ENCODE measurements around the gene ZNF467. TPM values are rescaled to one million over a fixed set of nuclear protein-coding genes. Genes with fewer than 3 reads are reported as not detected.

The ZNF467 gene
- total and polyA plus RNA-seq, 2 donors (not counting 3 experiments of a cell fraction or from before 2014, with no cell fraction given) = 4.2 to 8.9 TPM

- H3K27ac ChIP-seq (ENCODE audit: insufficient read depth, low read depth, low read length) = no peak overlapping the region
- no peak overlapping the region for H3K9ac ChIP-seq (replicated peaks; ENCODE audit: extremely low read depth, insufficient read depth, low read length)
- no peak for FAIRE-seq
- TF ChIP-seq FOS (IDR thresholded peaks at IDR 0.05; ENCODE audit: borderline replicate concordance, insufficient read depth, low read length) = no peak
- no peak for TF ChIP-seq POLR2AphosphoS5 (IDR thresholded peaks at IDR 0.05; ENCODE audit: insufficient read depth, low read depth, low read length)
- no peak for TF ChIP-seq EZH2 (IDR thresholded peaks at IDR 0.05; ENCODE audit: borderline replicate concordance, low read depth, low read length, severe bottlenecking)
- no peak for TF ChIP-seq CTCF (IDR thresholded peaks at IDR 0.05; ENCODE audit: extremely low read depth in 1 of 2, insufficient read depth in 1 of 2, low read depth in 1 of 2, low read length in 2 of 2)
- no peak for TF ChIP-seq POLR2A (IDR thresholded peaks at IDR 0.05; ENCODE audit: low read depth, low read length)
- no peak for TF ChIP-seq JUN (IDR thresholded peaks at IDR 0.05; ENCODE audit: borderline replicate concordance, insufficient read depth, insufficient read length, low read depth)
- no peak for TF ChIP-seq MAX (IDR thresholded peaks at IDR 0.05; ENCODE audit: insufficient read depth, insufficient read length)
- TF ChIP-seq MYC (IDR thresholded peaks at IDR 0.05; ENCODE audit: low read depth, low read length) = no peak
- TF ChIP-seq GATA2 (IDR thresholded peaks at IDR 0.05; ENCODE audit: insufficient read depth, insufficient read length, low read depth, low read length) = no peak
- ChIA-PET POLR2A (no interaction called here), CTCF (interaction anchor here (1.3 kb wide), 1 partner anchor 11 kb away, joined by 4 read pairs; no protein-coding TSS in a partner anchor)
- no peaks in the 10 kb centered on the region for H3K79me2 ChIP-seq (ENCODE audit: control insufficient read depth, insufficient read depth, low read length)
- H3K9me1 ChIP-seq (replicated peaks; ENCODE audit: control insufficient read depth, extremely low read depth, insufficient read depth, low read length) = no peaks in the 10 kb centered on the region
- no peak overlapping the region for H2AFZ ChIP-seq (ENCODE audit: low read depth, low read length)
- no peaks in the 10 kb centered on the region for H3K27me3 ChIP-seq (ENCODE audit: control insufficient read depth in 2 of 2, insufficient read depth in 2 of 2, low read length in 2 of 2)
- H3K9me3 ChIP-seq (replicated peaks; ENCODE audit: control insufficient read depth, insufficient read depth, low read length) = no peaks in the 10 kb centered on the region
- H3K4me3 ChIP-seq (replicated peaks in 1 of 3; ENCODE audit: insufficient read depth in 1 of 3, low read depth in 1 of 3, low read length in 3 of 3) = no peak overlapping the region
- no peaks in the 10 kb centered on the region for H3K36me3 ChIP-seq (ENCODE audit: control insufficient read depth in 2 of 2, extremely low read depth in 1 of 2, insufficient read depth in 2 of 2, low read length in 2 of 2)
- no peaks in the 10 kb centered on the region for H3K4me1 ChIP-seq (ENCODE audit: control insufficient read depth, extremely low read depth, insufficient read depth, low read length)
- dilution Hi-C loops (cut with MboI; ENCODE audit: extremely low pct_ligation_motif_present, low sequenced_read_pairs) (no loop called here), intact Hi-C loops (cut with micrococcal nuclease) (no loop called here)
- no TSS peak for BruUV-seq (replicated peaks)
- no peak for DNase-seq (ENCODE audit: low read depth, low spot score)
- no peaks in the 10 kb centered on the region for H4K20me1 ChIP-seq (replicated peaks; ENCODE audit: control insufficient read depth, extremely low read depth, insufficient read depth, low read length)
- H3K4me2 ChIP-seq (ENCODE audit: insufficient read depth, low read length) = no peak overlapping the region
Measured at GRCh38 chr7:149817301-149817771, 43.9 kb upstream of the ZNF467 start.

Measured in endothelial cell of umbilical vein (primary cell).